GM10248 (cell line): ENCODE measurements around the gene WDR91.

Source experiments
- CTCF ChIA-PET: fragments of 300-600 bp; sonication (Branson Sonifier 250); formaldehyde crosslinking; extraction: SDS; loops from one replicate; lab custom pipeline; 2021; ENCODE audit warnings: antibody characterized with exemption; lab: Yijun Ruan, JAX
- POLR2A ChIA-PET: fragments of 350-650 bp; sonication (Branson Sonifier 250); formaldehyde crosslinking; extraction: SDS; loops from one replicate; lab custom pipeline; 2020; ENCODE audit warnings: antibody characterized with exemption; lab: Yijun Ruan, JAX
- DNase-seq: peaks from one replicate; pipeline ENCODE4 v3.0.0; 2012; ENCODE audit errors: extremely low spot score
- CTCF ChIP-seq: IDR thresholded peaks from 2 replicates; pipeline ENCODE4 v1.5.1; 2012; ENCODE audit warnings: mild to moderate bottlenecking, low read depth; ENCODE audit errors: extremely low read depth, missing control alignments, control extremely low read depth

WDR91 gene

DNA sequence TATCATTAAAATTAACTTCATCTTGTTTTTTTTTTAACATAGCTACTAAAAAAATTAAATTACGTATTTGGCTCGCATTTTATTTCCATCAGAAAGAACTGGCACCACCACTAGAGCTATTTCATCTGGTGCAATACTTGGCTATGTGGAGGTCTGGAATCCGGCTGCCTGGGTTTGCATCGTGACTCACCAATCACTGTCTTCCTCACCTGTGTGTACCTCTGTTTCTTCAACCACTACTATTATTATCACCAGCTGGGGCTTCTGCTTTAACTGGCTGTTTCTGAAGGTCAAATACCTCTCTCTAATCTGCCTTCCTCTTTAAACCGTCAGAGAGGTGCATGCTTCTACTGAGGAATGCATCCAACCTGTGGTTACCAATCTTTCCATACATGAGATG lies 6.5 kb downstream of the WDR91 start:
- no peak for TF ChIP-seq CTCF
- CTCF ChIA-PET, result interaction anchor here (0.9 to 1.9 kb wide), 11 partner anchors 11 to 212 kb away, joined by 3 to 10 read pairs (median 4); no protein-coding TSS in a partner anchor
- POLR2A ChIA-PET, result interaction anchor here (1.4 kb wide), 1 partner anchor 16 kb away, joined by 5 read pairs; no protein-coding TSS in a partner anchor
- DNase-seq, result no peak

DNA sequence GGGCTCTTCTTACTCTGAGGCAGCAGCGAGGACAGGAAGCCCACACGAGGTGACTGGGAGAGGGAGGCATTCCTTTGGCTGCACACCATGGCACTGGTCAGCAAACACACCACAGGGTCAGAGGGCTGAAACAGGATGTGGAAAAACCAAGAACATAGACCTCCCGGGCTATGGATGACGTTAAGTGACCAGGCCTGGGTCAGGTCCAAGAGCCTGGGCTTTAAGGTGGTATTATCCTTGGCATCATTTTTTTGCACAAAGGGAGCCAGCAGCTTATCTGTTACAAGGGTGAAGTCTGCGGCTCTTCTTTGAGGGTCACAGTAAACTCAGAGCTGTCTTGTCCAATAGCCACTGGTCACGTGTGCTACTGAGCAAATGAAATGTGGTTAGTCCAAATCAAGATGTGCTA lies 7.0 kb downstream of the WDR91 start:
- ChIA-PET CTCF (interaction anchor here (0.9 to 1.7 kb wide), 8 partner anchors 14 to 212 kb away, joined by 3 to 10 read pairs (median 4); no protein-coding TSS in a partner anchor), POLR2A (interaction anchor here (1.4 kb wide), 1 partner anchor 15 kb away, joined by 5 read pairs; no protein-coding TSS in a partner anchor)
- no peak for DNase-seq
- TF ChIP-seq CTCF, result no peak

GRCh38 chr7:135201350-135201749 lies 10.0 kb downstream of the WDR91 start:
- ChIA-PET POLR2A (no interaction called here), CTCF (interaction anchor here (1.3 to 1.6 kb wide), 2 partner anchors 8 to 11 kb away, joined by 6 to 10 read pairs; no protein-coding TSS in a partner anchor)
- no peak for TF ChIP-seq CTCF
- DNase-seq, result no peak

GRCh38 chr7:135200821-135201331 lies 10.4 kb downstream of the WDR91 start:
- ChIA-PET POLR2A (no interaction called here), CTCF (interaction anchor here (1.1 to 1.3 kb wide), 2 partner anchors 9 to 12 kb away, joined by 6 to 7 read pairs; no protein-coding TSS in a partner anchor)
- no peak for DNase-seq
- no peak for TF ChIP-seq CTCF

DNA sequence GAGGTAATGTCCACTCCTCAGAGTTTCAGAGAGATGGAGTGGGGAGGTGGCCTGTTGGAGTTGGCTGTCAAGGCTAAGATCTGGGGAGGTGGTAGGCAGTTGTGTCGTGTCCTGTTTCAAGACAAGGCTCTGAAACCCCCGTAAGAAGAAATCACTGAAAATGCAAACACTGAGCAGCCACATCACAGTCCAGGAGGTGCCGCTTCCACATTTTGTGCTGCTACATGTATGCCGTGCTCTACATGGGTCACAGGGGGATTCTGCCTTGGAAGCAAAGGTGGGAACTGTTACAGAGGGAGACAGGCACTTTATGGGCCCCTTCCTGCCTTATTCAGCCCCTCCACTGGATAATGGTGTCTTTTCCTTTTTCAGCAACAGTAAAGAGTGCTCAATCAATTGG lies 11.9 kb downstream of the WDR91 start:
- CTCF ChIA-PET, result interaction anchor here (4.0 kb wide), 1 partner anchor 12 kb away, joined by 16 read pairs; no protein-coding TSS in a partner anchor
- no peak for DNase-seq
- TF ChIP-seq CTCF, result no peak
- POLR2A ChIA-PET, result no interaction called here

DNA sequence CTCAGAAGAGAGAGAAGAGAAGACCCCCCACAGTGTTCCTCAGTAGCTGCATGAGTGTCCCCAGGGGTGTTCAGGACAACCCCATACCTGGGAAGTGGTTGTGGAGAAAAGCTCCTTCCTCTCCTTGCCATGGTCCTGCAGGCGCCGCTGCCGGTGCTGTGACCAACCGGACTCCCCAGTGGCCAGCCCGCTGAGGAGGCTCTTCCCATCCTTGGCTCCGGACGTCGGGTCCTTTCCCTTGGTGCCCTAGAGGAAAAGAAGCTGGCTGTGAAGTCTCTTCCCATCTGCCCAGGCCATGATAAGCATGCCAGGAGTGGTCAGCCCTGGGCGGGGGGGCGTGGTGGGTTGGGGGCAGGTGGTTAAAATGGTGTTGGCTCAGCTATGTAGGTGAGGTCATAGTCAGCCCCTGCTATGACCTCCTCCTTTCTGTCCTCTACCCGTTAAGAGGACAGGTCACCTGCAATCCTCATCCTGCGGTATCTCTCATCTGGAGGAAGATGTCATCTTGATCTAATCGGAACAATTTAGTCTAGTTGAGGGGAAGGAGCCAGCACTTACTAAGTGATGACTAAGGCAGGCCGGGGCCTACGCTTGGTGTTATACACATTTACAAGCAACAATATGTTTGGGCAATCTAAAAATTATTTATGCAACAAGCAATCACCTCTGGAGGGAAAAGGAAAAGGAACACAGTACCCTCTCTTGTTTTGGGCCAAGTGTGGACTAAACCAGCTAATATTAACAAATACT lies 13.2 kb downstream of the WDR91 start:
- no peak for TF ChIP-seq CTCF

More for the DNA sequence above, 13.2 kb downstream of the WDR91 start:
- POLR2A ChIA-PET, result interaction anchor here (0.9 kb wide), 1 partner anchor 11 kb away, joined by 3 read pairs; no protein-coding TSS in a partner anchor
- CTCF ChIA-PET, result interaction anchor here (0.7 to 4.3 kb wide), 8 partner anchors 10 to 211 kb away, joined by 3 to 17 read pairs (median 3); partner anchors contain the start of gene CYREN
- DNase-seq, result no peak
